ENCODE measurements around the gene LONP2. TPM values are rescaled to one million over a fixed set of nuclear protein-coding genes. Genes with fewer than 3 reads are reported as not detected.
A peak's percentile ranks its signal among the peaks of the same experiment; 100 is the strongest.

The LONP2 gene
- total and polyA plus RNA-seq, 4 donors = 30.0 to 304 (median 52.8) TPM

GRCh38 chr16:48385253-48386150 is 141.4 kb downstream of the LONP2 start, which contains the start of gene SIAH1:
Gene SIAH1 (minus strand): TSS chr16:48385413. CDS start chr16:48362428, 22,985 bp downstream.
- Histone ChIP-seq H3K36me3 (ENCODE audit: control insufficient read depth in 4 of 4, insufficient read depth in 3 of 4, low read depth in 1 of 4, low read length in 3 of 4) (no peaks in the 10 kb centered on the region), H3K9ac (ENCODE audit: low read depth in 1 of 2, low read length in 2 of 2) (peak within 1 kb of the TSS; percentile 92 to 95), H3K4me1 (ENCODE audit: control insufficient read depth in 4 of 4, insufficient read depth in 4 of 4, low read length in 3 of 4) (peaks cover 8 to 26% (median 15%) of the 10 kb centered on the region in 4 donors), H3K27me3 (ENCODE audit: control insufficient read depth in 4 of 4, insufficient read depth in 4 of 4, low read length in 3 of 4) (no peaks in the 10 kb centered on the region), H3K27ac (ENCODE audit: low read depth in 1 of 2, low read length in 2 of 2) (peak within 1 kb of the TSS; percentile 98), H3K4me3 (ENCODE audit: low read depth in 1 of 3, low read length in 3 of 3) (peak within 1 kb of the TSS; percentile 83 to 98 (median 91)), H3K9me3 (ENCODE audit: control insufficient read depth in 4 of 4, low read length in 3 of 4) (no peaks in the 10 kb centered on the region)
- peak; percentile 90 for DNase-seq (ENCODE audit: low spot score)
- TF ChIP-seq HNF4A (conservative IDR thresholded peaks at IDR 0.05) (no peak), JUND (IDR thresholded peaks at IDR 0.05) (no peak), GABPA (IDR thresholded peaks at IDR 0.05 in 1 of 2, conservative IDR thresholded peaks at IDR 0.05 in 1 of 2) (no peak), NR2F2 (IDR thresholded peaks at IDR 0.05) (no peak), YY1 (IDR thresholded peaks at IDR 0.05) (peak; percentile 43), RXRA (IDR thresholded peaks at IDR 0.05) (no peak), RAD21 (IDR thresholded peaks at IDR 0.05) (peak; percentile 3 to 27), HNF4G (IDR thresholded peaks at IDR 0.05) (no peak), FOXA2 (IDR thresholded peaks at IDR 0.05) (no peak), ATF3 (IDR thresholded peaks at IDR 0.05) (no peak)
- TF ChIP-seq, protein P1, sequence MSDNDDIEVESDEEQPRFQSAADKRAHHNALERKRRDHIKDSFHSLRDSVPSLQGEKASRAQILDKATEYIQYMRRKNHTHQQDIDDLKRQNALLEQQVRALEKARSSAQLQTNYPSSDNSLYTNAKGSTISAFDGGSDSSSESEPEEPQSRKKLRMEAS (IDR thresholded peaks at IDR 0.05) = no peak
- TF ChIP-seq, protein P2, sequence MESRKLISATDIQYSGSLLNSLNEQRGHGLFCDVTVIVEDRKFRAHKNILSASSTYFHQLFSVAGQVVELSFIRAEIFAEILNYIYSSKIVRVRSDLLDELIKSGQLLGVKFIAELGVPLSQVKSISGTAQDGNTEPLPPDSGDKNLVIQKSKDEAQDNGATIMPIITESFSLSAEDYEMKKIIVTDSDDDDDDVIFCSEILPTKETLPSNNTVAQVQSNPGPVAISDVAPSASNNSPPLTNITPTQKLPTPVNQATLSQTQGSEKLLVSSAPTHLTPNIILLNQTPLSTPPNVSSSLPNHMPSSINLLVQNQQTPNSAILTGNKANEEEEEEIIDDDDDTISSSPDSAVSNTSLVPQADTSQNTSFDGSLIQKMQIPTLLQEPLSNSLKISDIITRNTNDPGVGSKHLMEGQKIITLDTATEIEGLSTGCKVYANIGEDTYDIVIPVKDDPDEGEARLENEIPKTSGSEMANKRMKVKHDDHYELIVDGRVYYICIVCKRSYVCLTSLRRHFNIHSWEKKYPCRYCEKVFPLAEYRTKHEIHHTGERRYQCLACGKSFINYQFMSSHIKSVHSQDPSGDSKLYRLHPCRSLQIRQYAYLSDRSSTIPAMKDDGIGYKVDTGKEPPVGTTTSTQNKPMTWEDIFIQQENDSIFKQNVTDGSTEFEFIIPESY (IDR thresholded peaks at IDR 0.05) = no peak
- WGBS = under 1% methylated on average over 105 of the region's 105 CpGs

- H3K27ac ChIP-seq (ENCODE audit: low read depth in 1 of 2, low read length in 2 of 2) = no peak overlapping the region
- H3K27me3 ChIP-seq (ENCODE audit: control insufficient read depth in 4 of 4, insufficient read depth in 4 of 4, low read length in 3 of 4) = no peaks in the 10 kb centered on the region
- no peaks in the 10 kb centered on the region for H3K36me3 ChIP-seq (ENCODE audit: control insufficient read depth in 4 of 4, insufficient read depth in 3 of 4, low read depth in 1 of 4, low read length in 3 of 4)
- no peak overlapping the region for H3K4me3 ChIP-seq (ENCODE audit: low read depth in 1 of 3, low read length in 3 of 3)
- no peak for DNase-seq (ENCODE audit: low spot score)
- peaks cover 3 to 16% (median 7%) of the 10 kb centered on the region in 4 donors for H3K4me1 ChIP-seq (ENCODE audit: control insufficient read depth in 4 of 4, insufficient read depth in 4 of 4, low read length in 3 of 4)
- no peak overlapping the region for H3K9ac ChIP-seq (ENCODE audit: low read depth in 1 of 2, low read length in 2 of 2)
- no peaks in the 10 kb centered on the region for H3K9me3 ChIP-seq (ENCODE audit: control insufficient read depth in 4 of 4, low read length in 3 of 4)
- no peak for TF ChIP-seq HNF4G (IDR thresholded peaks at IDR 0.05)
- TF ChIP-seq RXRA (IDR thresholded peaks at IDR 0.05) = peak in 1 of 2 donors; percentile 15
- no peak for TF ChIP-seq REST (IDR thresholded peaks at IDR 0.05)
- no peak for TF ChIP-seq GABPA (IDR thresholded peaks at IDR 0.05 in 1 of 2, conservative IDR thresholded peaks at IDR 0.05 in 1 of 2)
- TF ChIP-seq, protein P1 (IDR thresholded peaks at IDR 0.05) = no peak
- TF ChIP-seq, protein P2 (IDR thresholded peaks at IDR 0.05) = no peak
- 81% methylated on average over 17 of the region's 17 CpGs for WGBS
Observed at GRCh38 chr16:48386559-48387312, 142.6 kb downstream of the LONP2 start.
